HTR-8/SVneo (cell line): ENCODE data around the gene GABRR3.

Source experiments
- DNase-seq: peaks from one replicate; pipeline ENCODE4 v3.0.0; 2011; ENCODE audit warnings: low spot score, mixed read lengths; ENCODE audit not compliant: insufficient read length
- FAIRE-seq: peaks from 2 replicates; lab custom pipeline; 2011; peaks lifted over from hg19 to GRCh38; lab: Jason Lieb, UNC

Gene GABRR3

GRCh38 chr3:98035208-98035607, at the start of gene GABRR3:
TSS of gene GABRR3 (minus strand) at chr3:98035315. CDS start at chr3:98034987, 328 bp downstream.
- no peak for DNase-seq
- no peak for FAIRE-seq

- FAIRE-seq (no peak), DNase-seq (no peak)
Observed at GRCh38 chr3:98073486-98073885, 38.4 kb upstream of the GABRR3 start.

GRCh38 chr3:98070840-98071239, 35.7 kb upstream of the GABRR3 start:
- FAIRE-seq = no peak
- DNase-seq = no peak

GRCh38 chr3:98068824-98069223, 33.7 kb upstream of the GABRR3 start:
- FAIRE-seq = no peak
- DNase-seq = no peak

- FAIRE-seq (no peak), DNase-seq (no peak)
Observed at GRCh38 chr3:98058244-98058960, 23.3 kb upstream of the GABRR3 start.

- FAIRE-seq = no peak
- no peak for DNase-seq
Observed at GRCh38 chr3:98057631-98058030, 22.5 kb upstream of the GABRR3 start.

- DNase-seq (no peak), FAIRE-seq (no peak)
Observed at GRCh38 chr3:98056035-98056434, 20.9 kb upstream of the GABRR3 start.

GRCh38 chr3:98049271-98049670, 14.2 kb upstream of the GABRR3 start:
- FAIRE-seq (no peak), DNase-seq (no peak)

GRCh38 chr3:98048586-98048985, 13.5 kb upstream of the GABRR3 start:
- no peak for FAIRE-seq
- DNase-seq = no peak

GRCh38 chr3:98041350-98041749, 6.2 kb upstream of the GABRR3 start:
- DNase-seq (no peak), FAIRE-seq (no peak)

- FAIRE-seq = peak; percentile 64
- DNase-seq = peak; percentile 45
Observed at GRCh38 chr3:98039322-98040024, 4.4 kb upstream of the GABRR3 start.

GRCh38 chr3:98038876-98039275, 3.8 kb upstream of the GABRR3 start:
- no peak for FAIRE-seq
- no peak for DNase-seq

GRCh38 chr3:98038286-98038685, 3.2 kb upstream of the GABRR3 start:
- DNase-seq (no peak), FAIRE-seq (no peak)

GRCh38 chr3:98034486-98034885, 629 bp downstream of the GABRR3 start:
- FAIRE-seq (no peak), DNase-seq (no peak)

- no peak for DNase-seq
- no peak for FAIRE-seq
Observed at GRCh38 chr3:98034036-98034435, 1.1 kb downstream of the GABRR3 start.

- no peak for FAIRE-seq
- DNase-seq = no peak
Observed at GRCh38 chr3:98032904-98033303, 2.2 kb downstream of the GABRR3 start.

GRCh38 chr3:98032265-98032664, 2.9 kb downstream of the GABRR3 start:
- DNase-seq (no peak), FAIRE-seq (no peak)

GRCh38 chr3:98029083-98029482, 6.0 kb downstream of the GABRR3 start:
- DNase-seq = no peak
- FAIRE-seq = no peak

- DNase-seq (no peak), FAIRE-seq (no peak)
Observed at GRCh38 chr3:98027085-98027446, 8.0 kb downstream of the GABRR3 start.

- FAIRE-seq = no peak
- DNase-seq = no peak
Observed at GRCh38 chr3:98026425-98027084, 8.6 kb downstream of the GABRR3 start.

- no peak for FAIRE-seq
- DNase-seq = no peak
Observed at GRCh38 chr3:98025392-98025945, 9.6 kb downstream of the GABRR3 start.
